HG03469 (cell line): ENCODE data around the gene INKA1.
A peak's percentile ranks its signal among the peaks of the same experiment; 100 is the strongest.
"Not testable (repeated sequence)": the region's sequence is repeated elsewhere in the genome, so short reads cannot be mapped to it uniquely, and the experiment has no call there.

ENCODE experiments used
- ATAC-seq: cut with Tn5 transposase; IDR thresholded peaks from one replicate; pipeline ENCODE4 v1.9.1; 2021; ENCODE audit warnings: mild to moderate bottlenecking, moderate library complexity, moderate number of reproducible peaks; ENCODE audit not compliant: unreplicated experiment

The INKA1 gene

DNA sequence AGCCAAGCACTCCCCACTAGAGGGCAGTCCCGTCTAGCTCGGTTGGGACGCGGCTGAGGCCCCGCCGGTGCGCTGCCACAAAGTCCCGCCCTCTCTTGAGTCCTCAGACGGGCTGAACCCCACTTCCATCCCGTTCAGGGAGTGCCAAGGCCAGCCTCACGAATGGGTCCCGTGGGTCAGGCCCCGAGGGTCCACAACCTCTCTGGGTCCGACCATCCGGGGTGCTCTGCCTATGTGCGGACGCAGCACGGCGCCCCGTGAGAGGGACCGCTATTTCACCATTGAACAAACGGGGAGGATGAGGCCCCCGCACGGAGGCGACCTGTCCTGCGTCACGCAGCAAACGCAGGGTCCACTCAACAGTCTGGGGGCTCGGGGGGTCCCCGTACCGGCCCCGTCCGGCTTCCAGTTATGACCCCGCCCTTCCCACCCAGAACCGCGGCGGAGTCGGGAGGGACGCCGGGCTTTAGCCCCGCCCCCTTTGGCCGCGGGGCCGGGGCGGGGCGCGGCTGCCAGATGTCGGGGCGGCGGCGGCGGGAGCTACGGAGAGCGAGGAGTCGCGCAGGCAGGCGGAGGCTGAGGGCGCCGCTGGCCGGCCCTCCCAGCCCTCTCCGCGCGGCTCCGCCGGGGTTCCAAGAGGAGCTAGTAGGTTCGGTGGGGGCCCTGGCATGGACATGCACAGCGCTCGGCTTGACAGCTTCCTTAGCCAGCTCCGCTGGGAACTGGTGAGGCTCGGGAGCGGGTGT lies at the start of gene INKA1:
TSS of gene INKA1 (plus strand) at position 543 of the 746 bp plus-strand sequence. CDS start at position 675, 132 bp downstream.
- ATAC-seq = no peak

GRCh38 chr3:49754536-49754935 lies 48.5 kb upstream of the INKA1 start:
- no peak for ATAC-seq

DNA sequence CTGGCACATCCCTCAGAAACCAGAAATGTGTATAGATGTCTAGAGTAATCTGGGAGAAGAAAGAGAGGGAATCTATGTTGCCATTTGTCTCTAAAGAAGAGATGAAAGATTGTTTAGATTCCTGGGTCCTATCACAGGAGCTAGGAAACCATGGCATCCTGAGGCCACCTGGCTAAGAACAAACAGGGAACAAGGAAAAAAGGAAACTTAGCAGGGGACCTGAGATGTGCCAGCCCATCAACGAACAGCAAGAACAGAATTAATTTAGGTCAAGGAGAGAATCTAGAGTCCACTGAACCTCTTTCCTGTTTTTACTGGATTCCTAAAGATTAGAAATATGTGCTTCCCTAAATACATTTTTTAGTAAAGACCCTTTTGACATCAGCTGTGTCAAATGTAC lies 47.0 kb upstream of the INKA1 start:
- no peak for ATAC-seq

GRCh38 chr3:49757197-49757596 lies 45.9 kb upstream of the INKA1 start:
- no peak for ATAC-seq

DNA sequence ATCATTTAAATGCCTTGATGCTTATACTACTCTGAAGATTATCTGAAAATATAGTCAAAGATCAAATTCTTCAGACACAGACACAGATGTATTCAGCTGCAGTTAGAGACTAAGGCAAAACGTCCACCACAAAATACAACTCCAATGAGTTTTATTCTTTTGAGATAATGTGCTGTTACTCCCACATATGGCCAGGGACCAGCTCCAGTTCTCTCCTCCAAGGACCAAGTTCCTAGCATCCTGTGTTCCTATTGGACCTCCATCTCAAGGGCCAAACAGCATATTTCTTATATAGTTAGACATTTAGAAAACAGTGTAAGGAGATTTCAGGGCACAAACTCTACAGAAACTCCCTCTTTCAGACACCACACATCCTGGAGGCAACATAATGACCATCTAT lies 43.8 kb upstream of the INKA1 start:
- ATAC-seq = no peak

- no peak for ATAC-seq
Measured at GRCh38 chr3:49761661-49762060, 41.4 kb upstream of the INKA1 start.

DNA sequence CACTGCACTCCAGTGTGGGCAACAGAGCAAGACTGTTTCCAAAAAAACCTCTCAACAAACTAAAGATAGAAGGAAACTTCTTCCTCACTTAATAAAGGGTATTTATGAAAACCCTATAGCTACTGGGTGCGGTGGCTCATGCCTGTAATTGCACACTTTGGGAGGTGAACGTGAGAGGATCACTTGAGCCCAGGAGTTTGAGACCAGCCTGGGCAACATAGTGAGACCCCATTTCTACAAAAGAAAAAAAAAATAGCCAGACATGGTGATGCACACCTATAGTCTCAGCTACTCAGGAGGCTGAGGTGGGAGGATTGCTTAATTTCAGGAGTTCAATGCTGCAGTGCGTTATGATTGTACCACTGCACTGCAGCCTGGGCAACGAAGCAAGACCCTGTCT lies 39.1 kb upstream of the INKA1 start:
- ATAC-seq = no peak

- no peak for ATAC-seq
Measured at GRCh38 chr3:49769286-49769915, 33.7 kb upstream of the INKA1 start.

DNA sequence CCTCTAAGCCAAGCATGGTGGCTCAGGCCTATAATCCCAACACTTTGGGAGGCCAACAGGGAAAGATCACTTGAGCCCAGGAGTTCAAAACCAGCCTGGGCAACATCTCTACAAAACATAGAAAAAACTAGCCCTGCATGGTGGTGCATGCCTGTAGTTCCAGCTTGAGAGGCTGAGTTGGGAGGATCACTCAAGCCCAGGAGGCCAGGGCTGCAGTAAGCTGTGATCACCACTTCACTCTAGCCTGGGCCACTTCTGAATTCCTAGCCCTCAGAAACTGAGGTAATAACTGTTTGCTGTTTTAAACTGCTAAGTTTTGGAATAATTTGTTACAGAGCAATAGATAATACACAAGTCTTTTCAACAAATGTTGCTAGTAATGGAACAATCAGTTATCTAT lies 33.1 kb upstream of the INKA1 start:
- ATAC-seq = no peak

DNA sequence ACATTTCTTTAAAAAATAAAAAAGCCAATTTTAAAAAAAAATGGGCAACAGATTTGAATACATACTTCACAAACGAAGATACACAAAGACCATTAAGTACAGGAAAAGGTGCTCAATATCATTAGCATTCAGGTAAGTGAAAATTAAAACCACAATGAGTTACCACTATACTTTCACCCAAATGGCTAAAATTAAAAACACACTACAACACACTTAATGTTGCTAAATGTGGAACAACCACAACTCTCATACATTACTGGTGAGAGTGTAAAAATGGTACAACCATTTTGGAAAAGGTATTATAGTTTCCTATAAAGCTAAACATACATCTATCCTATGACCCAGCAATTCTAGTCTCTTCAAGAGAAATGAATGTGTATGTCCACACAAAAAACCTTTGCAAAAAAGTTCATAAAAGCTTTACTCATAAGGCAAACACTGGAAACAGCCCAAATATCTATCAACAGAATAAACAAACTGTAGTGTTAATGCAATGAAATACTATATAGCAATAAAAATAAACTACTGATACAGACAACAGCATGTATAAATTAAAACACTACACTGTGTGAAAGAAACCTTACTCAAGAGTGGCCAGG lies 31.6 kb upstream of the INKA1 start:
- ATAC-seq = no peak

DNA sequence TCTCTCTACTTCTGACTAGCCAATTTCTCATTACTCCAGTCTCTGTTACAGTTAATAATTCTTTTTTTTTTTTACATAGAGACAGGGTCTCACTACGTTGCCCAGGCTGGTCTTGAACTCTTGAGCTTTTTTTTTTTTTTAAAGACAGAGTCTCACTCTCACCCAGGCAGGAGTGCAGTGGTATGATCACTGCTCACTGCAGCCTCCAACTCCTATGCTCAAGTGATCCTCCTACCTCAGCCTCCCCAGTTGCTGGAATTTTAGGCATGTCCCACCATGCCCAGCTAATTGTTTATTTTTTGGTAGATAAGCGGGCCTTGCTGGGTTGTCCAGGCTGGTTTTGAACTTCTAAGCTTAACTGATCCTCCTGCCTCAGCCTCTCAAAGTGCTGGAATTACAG lies 30.4 kb upstream of the INKA1 start:
- no peak for ATAC-seq

DNA sequence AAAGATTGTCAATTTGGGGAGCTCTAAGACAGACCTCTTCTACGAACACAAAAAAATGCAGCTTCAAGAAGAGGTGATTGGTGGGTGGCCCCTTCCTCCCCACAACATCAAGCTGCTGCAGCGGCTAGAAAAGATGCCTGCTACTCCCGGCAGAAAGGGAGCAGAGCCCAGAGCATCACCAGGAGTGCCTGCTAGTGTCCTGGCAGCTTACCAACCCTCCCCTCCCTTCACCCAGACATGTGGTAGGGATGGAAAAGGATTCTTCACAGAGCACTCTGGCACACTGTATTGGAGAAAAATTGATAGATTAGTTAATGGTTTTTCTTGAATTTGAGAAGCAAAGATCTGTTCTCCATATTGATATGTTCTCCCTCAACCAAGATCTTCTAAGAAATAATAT lies 27.5 kb upstream of the INKA1 start:
- no peak for ATAC-seq

GRCh38 chr3:49776101-49776500 lies 27.0 kb upstream of the INKA1 start:
- ATAC-seq = not testable (repeated sequence)

DNA sequence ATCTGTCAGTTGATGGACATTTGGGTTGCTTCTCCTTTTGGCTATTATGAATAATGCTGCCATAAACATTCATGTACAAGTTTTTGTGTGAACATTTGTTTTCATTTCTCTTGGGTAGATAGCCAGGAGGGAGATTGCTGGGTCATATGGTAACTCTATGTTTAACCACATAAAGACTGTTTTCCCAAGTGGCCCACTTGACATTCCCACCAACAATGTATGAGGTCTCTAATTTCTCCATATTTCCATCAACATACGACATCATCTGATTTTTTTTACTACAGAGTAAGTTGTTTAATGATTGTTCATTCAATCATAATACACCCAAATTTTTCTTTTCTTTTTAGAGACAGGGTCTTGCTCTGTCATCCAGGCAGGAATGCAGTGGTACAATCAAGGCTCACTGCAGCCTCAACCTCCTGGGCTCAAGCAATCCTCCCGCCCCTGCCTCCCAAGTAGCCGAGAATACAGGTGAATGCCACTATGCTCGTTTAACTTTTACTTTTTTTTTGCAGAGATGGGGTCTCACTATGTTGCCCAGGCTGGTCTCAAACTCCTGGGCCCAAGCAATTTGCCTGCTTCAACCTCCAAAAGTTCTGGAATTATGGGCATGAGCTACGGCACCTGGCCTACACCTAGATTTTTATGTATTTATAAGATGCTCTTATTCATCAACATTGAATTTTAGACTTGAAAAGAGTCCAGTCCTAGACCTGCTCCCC lies 23.5 kb upstream of the INKA1 start:
- ATAC-seq = no peak

DNA sequence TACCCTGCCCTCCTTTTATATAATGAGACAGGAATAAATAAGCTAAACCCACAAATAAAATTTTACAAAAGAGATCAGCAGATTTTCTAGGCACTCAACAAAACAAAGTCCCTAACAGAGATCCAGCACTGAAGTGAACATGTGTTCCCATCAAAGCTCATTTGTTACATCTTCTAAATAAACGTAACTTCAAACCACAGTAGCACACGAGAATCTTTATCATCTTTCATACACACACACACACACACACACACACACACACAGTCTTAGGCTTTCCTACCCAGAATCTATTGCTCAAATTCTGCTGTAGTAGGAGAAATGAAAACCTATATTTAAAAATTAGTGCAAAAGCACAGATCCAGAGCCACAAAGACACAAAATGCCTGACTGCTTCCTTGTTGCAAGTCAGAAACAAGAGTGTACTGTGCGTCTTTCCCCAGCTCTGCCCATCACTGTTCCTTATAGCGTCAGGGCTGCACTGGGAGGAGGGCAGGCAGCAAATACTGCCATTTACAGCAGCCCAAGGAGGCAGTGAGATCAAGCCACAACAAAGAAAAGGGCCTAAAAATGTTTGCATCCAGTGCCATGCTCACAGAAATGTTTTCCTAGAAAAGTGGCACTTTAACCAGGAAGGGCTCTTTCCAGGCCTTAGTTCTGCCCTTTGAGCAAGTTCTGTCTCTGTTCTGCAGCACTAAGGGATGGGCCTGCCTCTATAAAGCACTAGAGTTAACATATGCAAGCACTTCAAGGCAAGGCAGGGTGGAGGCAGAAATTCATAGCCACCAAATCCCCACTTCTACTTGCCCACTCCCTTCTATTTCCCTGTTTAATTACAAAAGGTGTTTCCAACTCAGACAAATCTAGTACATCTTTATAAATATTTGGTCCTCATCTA lies 22.7 kb upstream of the INKA1 start:
- ATAC-seq = no peak

GRCh38 chr3:49780975-49781365 lies 22.1 kb upstream of the INKA1 start:
- not testable (repeated sequence) for ATAC-seq

GRCh38 chr3:49781415-49782199 lies 21.5 kb upstream of the INKA1 start:
- ATAC-seq = no peak

DNA sequence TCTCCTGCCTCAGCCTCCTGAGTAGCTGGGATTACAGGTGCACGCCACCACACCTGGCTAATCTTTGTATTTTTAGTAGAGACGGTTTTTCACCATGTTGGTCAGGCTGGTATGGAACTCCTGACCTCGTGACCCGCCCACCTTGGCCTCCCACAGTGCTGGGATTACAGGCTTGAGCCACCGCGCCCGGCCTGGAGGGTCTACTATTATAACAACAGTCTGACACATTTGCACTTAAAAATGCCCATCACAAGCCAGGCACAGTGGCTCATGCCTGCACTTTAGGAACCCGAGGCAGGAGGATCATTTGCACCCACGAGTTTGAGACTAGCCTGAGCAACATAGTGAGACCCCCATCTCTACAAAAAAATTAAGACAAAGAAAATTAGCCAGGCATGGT lies 20.8 kb upstream of the INKA1 start:
- not testable (repeated sequence) for ATAC-seq

DNA sequence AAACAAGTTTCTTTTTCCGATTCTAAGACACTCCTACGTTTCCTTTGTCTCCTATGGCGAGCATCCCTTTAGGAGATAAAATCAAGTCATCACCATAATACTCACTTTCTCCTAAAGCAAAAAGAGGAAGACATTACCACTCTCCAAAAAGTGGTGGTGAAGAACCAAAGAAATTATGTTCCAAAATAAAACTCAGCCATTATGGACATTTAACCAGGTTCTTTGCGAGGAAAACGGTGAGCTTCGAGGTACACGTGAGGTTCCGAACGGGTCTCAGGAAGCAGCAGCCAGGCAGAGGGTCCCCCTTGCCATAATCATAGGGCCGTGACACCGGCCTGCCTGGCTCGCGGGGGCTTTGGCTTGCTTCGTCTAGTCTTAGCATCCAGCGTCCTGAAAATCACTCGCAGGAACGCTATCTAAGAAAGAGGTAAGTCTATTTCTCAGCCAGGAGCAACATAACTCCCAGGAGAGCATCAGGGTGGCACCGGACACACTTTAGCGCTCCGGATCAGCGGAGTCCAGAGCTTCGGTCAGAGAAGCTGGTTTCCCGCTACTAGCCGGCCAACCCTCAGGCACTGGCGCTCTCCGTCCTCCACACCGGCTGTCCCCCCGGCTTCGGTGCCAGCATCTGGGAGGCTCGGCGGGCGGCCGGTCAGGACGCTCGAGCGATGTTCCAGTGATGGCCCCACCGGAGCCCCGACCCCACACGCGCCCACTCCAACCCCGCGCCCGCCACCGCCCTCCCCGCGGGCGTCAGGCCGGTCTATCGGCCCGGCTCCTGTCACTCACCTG lies 17.3 kb upstream of the INKA1 start:
- peak; percentile 27 for ATAC-seq
